ENCODE data around the gene KIF3C.
"Not testable (repeated sequence)": the region's sequence is repeated elsewhere in the genome, so short reads cannot be mapped to it uniquely, and the experiment has no call there.

KIF3C gene

DNA sequence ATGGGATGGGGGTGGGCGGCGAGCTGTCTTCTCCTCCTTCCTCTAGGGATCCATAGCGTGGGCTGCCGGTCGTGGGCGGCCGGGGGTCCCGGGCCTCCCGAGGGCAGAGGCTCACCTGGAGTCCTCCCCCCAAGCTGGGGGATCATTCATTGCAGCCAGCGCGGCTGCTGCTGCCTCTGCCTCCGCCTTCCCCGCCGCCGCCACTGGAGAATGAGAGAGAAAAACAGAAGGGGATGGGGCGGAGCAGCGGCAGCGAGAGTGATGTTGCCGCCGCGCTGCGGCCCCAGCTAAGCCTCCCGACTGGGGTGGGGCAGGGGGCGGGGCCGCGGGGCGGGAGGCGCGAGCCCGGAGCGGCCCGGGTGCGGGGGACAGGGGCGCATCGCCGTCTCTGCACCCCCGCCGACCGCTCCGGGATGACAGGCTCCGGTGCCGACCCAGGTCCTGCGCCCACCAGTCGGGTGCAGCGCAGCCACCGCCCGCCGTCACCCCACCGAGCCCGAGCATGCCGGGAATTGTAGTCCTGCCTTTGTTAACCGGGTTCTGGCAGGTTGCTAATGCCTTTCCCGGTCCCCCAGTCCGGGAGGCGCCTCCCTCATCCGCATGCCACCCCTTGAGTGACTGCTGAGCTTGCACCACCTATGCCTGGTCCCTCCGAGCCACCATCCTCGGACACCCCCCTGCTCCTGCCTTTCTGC lies at the start of gene KIF3C:
KIF3C (minus strand) TSS at position 225 of the 695 bp plus-strand sequence. CDS start 580 bp downstream, outside the sequence.
- peak; percentile 44 to 46 for DNase-seq (ENCODE audit: low read depth in 2 of 2)

DNA sequence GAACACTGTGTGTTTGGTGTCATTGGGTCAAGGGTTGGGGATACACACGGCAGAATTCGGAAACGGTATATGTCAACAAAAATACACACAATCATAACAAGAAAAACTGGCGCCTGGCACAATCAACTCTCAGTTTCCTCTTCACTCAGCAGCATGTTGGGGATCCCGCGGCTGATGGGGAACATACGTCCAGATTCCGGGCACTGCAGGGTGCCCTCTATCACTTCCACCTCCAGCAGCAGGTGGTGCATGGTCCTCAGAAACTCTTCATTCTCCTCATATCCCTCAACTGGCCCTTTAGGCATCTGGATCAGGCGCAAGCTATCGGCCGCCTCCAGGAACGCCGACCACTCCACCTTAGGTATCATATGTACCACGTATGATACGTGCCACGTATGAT lies 45.8 kb upstream of the KIF3C start:
- not testable (repeated sequence) for DNase-seq (ENCODE audit: low read depth in 2 of 2)

DNA sequence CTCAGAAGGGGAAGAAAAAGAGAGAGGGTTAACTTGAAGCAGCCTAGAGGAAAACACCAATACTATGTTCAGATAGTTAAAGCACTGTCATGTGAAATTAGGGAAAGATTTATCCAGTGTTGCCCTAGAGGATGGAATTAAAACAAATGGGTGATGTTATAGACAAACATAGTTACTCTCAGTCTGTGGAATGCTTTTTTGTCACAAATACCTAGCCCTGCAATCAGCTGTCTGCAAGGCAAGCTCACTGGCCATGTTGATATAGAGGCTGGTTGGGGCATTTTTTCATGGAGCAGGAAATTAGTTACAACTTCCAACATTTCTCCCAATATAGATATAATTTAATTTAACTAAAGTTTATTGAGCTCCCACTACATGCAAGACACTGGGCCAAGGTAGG lies 43.2 kb upstream of the KIF3C start:
- no peak for DNase-seq (ENCODE audit: low read depth in 2 of 2)

DNA sequence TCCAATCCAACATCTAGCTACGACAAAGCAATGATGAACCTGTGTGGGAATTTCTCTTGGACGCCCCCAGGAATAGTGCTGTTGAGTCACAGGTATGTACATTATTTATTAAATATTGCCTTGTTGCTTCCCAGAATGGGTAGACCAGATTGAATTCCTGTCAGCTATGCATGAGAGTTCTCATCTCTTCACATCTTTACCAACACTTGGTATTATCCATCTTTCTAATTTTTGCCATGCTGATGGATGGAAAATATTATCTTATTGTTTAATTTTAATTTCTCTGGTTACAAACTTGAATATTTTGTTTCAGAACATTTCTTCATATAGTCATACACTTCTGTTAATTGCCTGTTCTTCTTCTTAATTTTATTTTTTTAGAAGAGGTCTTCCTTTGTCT lies 42.0 kb upstream of the KIF3C start:
- DNase-seq (ENCODE audit: low read depth in 2 of 2) = no peak

DNA sequence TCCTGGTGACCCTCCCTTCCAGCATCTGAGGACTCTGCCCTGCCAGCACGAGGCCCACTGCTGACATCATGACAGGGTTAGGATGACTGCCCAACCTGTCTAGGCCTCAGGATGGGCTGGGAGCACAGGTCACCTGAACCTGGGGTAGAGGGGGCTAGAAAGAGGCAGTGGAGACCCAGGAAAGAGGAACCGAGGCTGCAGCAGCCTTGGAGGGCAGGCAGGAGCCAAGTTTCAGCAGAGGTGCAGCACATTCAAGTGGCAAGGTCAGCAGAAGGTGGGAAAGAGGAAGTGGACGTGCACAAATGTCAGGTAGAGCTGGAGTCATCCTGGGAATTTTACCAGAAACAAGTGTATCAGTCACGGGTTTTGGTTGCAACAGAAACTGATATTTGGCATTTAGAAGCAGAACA lies 37.9 kb upstream of the KIF3C start:
- no peak for DNase-seq (ENCODE audit: low read depth in 2 of 2)

DNA sequence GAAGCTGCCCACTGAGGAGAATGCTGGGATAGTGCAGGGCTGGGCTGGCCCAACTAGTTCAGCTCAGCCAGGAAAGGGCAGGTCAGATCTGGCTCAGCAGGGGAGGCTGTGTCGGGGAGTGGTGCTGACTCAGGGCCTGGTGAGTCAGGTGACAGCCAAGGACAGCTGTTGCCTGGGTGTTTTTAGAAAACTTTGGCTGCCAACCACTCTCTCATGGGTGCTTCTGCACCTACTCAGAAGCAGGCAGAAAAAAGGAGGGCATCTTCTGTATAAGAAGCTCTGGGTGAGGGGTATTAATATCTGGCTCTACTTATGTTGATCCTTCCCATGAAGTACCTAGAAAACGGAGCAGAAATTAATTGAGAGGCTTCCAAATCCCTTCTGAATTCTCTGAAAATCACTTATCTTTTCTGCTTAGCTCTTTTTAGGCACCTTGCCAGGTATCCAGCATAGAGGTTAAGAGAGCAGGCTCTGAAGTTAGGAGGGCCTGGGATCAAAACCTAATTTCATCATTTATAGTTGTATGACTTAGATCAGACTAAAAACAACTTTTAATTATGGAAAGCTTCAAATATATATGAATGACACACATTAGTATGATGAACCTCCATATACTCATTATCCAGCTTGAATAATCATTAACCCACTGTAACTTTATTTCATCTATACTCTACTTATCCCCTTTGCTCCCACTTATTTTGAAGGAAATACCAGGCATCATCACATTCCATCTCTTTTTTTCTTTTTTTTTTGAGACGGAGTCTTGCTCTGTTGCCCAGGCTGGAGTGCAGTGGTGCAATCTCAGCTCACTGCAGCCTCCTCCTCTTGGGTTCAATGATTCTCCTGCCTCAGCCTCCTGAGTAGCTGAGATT lies 36.1 kb upstream of the KIF3C start:
- no peak for DNase-seq (ENCODE audit: low read depth in 2 of 2)

DNA sequence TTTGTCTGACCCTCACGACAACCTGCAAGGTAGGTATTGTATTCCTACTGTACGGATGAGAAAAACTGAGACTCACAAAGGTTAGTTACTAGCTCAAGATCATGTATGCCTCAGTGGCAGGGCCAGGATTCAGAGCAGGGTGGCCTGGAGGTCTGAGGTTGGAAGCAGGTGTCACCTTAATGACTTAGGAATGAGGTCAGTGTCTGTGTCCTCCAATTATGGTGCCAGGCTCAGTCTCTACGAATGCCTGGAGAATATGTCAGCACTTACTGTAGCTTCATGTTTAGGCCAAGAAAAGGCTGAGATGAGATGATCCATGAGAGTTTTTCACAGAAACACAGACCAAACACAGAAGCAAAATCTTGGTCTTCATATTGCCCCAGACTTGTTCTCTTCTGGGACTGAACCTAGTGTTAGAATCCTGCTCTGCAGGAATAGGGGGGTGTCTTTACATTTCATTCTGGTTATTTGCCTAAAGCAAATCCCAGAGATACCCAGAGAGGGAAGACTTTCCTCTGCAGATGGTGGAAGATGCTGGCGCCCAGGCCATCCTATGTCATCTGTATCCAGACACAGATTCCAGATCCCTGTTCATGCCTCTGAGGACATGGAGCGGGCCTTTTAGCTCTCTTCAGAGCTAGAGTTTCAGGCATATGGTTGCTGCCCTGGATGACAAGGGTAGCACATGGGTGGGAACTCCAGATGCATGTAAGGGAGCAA lies 35.3 kb upstream of the KIF3C start:
- DNase-seq (ENCODE audit: low read depth in 2 of 2) = no peak

DNA sequence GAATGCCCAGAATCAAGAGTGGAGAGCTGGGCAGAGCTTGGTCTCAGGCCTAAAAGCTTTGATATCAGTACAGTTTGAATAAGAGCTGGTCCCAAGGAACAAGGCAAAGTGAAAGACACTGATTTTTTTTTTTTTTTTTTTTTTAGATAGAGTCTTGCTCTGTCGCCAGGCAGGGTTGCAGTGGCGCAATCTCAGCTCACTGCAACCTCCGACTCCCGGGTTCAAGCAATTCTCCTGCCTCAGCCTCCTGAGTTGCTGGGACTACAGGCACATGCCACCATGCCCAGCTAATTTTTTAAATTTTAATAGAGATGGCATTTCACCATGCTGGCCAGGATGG lies 34.4 kb upstream of the KIF3C start:
- DNase-seq (ENCODE audit: low read depth in 2 of 2) = not testable (repeated sequence)

DNA sequence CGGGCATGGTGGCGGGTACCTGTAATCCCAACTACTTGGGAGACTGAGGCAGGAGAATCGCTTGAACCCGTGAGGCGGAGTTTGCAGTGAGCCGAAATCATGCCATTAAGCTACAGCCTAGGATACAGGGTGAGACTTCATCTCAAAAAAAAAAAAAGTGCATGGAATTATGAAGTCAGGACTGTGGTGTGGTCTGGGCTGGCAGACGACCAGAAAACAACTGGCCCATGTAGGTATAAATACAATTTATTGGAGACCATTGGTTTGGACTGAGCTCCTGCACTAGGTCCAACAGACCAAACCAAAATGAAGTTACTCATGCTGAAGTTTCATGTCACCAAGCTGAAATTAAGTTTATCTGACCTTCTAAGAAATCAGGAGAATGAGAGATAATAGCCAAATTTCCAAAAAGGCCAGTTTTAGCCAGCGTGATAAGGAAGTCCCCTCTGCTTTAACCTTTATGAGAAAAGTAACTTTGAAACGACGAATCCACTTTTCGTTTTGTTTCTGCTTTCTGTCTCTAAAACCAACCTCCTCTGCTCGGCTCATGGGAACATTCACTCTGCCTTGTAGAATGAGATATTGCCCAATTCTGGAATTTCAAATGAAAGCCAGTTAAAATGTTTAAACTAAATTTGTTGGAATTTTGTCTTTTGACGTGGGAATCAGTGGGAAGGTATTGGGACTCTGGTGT lies 33.9 kb upstream of the KIF3C start:
- no peak for DNase-seq (ENCODE audit: low read depth in 2 of 2)

DNA sequence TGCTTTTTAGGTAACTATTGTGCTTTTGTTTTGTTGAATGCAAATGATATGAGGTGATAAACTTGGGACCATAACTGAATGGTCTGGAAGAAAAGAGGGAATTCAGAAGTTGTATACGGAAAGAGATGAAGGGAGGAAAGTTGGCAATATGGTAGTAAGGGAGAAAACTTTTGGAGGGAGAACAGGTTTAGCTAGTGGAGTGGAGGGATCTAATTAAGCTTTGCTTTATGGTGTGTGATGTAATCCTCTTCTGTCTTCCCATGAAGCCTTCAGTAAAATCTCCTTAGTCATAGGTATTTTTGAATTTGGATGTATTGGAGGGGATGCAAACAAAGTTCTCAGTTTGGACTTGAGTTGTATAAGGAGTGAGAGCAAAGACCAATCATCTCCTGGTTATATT lies 31.4 kb upstream of the KIF3C start:
- no peak for DNase-seq (ENCODE audit: low read depth in 2 of 2)

DNA sequence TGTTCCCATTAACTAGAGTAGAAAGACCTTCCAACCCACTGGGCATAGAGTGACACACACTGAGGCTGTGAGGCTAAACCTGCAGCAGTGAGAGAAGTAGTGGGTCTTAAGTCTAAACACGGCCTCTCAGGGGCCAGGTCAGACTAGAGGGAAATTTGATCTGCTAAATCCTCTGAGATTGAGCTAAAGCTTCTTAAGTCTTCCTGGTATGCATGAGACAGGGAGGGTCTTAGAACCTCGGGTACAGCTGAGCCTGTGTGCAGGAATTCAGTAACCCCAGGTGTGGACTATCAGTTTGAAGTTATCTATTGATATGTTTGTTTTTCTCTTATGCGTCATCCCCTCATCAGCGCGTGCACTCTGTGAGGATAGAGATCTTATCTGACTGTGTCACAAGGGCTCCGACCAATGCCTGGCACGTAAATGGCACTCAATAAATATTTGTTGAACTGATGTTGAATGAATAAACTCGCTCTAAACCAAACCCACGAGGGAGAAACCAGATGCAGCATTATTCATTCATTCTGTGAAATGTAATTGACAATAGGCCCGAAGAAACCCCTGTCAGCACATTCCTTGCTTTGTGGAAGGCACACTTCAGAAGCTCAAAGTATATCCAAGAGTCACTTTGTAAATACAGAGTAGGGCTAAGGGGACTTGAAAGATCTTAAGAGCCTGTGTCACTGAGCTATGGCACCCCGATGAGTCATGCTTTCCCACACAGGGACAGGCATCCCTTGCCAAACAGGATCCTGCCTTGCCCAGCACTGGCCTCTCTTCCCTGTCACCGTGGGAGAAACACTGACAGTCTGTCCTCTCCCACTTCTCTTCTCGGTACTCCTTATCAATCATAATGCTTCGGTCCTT lies 29.9 kb upstream of the KIF3C start:
- no peak for DNase-seq (ENCODE audit: low read depth in 2 of 2)

DNA sequence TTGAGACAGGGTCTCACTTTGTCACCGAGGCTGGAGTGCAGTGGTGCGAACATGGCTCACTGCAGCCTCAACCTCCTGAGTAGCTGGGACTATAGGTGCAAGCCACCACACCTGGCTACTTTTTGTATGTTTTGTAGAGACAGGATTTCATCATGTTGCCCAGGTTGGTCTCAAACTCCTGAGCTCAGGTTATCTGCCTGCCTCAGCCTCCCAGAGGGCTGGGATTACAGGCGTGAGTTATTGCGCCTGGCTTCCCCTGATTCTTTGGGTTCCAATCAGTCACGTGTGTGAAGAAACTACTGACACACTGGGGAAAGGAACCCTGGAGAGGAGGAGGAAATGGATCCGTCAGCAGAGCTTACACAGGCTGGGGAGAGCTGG lies 29.3 kb upstream of the KIF3C start:
- no peak for DNase-seq (ENCODE audit: low read depth in 2 of 2)

DNA sequence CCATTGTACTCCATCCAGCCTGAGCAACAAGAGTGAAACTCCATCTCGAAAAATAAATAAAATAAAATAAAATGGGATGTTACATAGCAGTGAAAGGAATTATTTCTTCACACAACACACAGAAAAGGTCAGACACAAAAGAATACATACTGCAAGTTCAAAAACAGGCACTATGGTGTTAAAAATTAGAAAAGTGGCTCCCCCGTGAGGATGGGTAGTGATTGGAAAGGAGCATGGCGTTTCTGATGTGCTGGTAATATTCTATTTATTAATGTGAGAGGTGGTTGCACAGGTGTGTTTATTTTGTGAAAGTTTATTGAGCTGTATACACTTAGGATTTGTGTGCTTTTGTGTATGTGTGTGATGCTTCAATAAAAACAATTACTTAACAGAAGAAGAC lies 28.6 kb upstream of the KIF3C start:
- no peak for DNase-seq (ENCODE audit: low read depth in 2 of 2)

DNA sequence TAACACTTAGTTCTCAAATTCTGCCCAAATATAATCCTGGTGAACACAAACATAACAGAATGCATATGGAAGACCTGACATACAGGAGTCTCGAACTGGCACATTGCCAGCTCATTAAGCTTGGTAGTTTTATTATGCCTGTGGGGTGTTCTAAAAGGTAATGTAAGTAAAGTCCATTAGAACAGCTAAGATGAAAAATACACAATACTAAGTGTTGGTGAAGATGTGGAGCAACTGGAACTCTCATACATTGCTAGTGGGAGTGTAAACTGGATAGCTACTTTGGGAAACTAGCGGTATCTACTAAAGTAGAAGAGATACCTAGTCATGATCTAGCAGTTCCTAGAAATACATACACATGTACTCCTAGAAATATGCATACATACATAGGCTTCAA lies 27.3 kb upstream of the KIF3C start:
- no peak for DNase-seq (ENCODE audit: low read depth in 2 of 2)

DNA sequence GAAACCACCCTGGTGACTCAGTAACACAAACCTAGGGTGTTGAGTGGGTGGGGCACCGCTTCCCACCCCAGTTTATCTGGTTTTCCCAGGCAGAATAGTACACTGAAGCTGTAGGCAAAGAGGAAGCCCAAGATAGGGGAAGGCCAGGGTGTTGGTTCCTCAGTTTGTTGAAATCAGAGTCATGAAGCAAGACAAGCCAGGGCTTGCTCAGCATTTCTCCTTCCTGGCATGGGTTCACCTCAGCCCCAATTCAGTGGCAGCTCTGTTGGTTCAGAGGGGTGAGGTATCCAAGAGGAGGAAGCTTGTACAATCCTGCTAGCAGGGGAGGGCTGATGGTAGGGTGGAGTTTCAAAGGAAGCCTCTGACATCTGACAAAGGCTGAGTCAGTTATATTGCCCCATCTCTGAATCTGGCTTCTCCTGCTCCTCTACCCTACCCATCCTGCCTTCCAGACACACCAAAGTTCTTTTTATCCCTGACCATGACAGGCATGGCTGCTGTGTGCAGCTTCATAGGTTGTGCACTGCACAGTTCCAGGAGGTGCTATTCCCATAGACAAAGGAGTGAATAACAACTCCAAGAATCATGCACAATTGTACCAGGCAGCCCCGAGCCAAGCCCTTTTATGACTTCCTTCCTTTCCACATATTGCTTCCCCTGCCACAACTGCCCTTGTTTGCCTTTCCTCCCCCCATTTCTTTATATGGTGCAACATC lies 26.7 kb upstream of the KIF3C start:
- DNase-seq (ENCODE audit: low read depth in 2 of 2) = no peak

DNA sequence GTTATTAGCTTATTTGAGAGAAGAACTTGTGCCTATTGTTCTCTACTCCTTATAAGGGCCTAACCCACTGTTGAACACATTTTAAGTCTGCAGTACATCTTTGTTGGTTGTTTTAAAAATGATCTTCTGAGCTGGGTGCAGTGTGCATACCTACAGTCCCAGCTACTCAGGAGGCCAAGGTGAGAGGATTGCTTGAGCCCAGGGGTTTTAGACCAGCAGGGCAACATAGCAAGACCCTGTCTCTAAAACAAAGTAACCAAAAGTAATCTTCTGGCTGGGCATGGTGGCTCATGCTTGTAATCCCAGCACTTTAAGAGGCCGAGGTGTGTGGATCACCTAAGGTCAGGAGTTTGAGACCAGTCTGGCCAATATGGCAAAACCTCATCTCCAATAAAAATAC lies 25.8 kb upstream of the KIF3C start:
- no peak for DNase-seq (ENCODE audit: low read depth in 2 of 2)

DNA sequence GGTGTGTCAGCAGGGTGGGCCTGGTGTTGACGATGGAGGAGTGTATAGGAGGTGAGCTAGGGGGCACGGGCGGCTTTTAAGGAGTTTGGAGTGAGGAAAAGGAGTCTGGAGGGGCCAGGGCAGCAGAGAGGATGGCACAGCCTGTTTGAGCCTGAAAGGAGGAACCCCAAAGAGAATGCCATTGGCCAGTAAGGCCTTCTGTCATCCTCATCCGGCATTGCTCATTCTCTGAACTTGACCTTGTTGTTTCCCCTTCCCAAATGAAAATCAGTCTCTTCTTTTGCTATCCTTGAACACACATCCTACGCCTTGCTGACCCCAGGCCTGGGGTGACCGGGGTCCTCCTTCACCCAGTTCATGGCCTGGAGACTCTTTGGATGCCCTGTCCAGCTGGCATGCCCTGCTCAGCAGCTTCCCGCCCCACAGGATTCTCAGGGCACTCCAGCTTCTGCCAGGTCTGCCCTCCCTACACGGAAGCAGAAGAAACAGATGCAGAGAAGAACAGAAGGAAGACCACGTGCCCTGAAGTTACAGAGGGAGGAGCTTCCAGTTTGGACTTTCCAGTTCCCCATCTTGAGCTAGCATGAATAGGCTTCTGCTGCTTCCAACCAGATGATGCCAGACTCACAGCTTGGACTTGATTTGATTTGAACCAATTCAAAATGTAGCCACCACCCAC lies 20.5 kb upstream of the KIF3C start:
- DNase-seq (ENCODE audit: low read depth in 2 of 2) = no peak

DNA sequence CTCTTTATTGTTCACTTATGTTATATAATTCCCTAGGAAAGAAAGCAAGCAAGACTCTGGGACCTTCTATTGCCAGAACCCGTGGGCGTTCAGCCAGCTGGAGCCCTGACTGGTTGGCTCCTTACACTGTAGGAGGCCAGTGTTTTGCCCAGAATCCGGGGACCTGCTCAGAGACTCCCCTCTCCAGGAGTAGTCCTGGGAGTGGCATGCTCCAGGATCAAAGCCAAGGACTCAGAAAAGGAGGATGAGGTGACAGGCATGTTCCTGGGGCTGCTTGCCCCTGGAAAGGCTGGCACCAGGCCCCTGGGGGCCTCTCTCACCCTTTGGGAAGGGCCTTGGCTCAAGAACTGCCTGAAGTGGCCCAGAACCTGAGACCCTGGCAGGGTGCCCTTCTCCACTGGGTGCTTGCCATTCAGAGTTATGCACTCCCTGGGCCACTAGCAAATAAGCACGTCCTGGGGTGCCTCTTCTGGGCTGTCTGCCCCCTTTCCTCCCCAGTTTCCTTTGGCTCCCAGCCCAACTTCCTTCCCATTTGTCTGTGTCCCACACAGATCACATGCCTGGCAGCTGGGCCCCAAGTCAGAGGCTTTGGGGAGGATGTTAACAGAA lies 19.6 kb upstream of the KIF3C start:
- no peak for DNase-seq (ENCODE audit: low read depth in 2 of 2)

DNA sequence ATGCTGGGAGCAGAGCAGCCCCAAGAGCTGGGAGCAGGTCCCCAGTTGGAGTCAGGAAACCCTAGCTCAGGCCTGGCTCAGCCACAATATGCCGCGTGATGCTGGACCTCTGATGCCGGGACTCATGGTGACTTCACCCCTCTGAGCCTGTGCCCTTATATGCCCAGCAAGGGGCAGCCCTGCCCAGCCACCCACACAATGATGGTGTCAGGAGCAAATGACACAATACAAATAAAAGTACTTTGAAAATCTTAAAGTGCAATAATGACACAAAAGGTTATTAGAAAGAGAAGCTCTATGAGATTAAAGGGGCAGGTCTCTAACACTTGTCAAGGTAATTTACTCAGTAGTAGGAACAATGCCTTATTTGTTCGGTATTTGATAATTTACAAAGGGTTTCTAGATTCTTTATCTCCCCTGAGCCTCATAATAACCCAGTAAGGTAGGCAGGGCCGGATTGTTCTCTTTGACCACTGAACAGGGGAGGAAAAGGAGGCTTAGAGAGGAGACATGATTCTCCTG lies 18.3 kb upstream of the KIF3C start:
- no peak for DNase-seq (ENCODE audit: low read depth in 2 of 2)
